Hepatocyte (in vitro differentiated cells): ENCODE measurements around the gene RBMX.
"Not testable (repeated sequence)": the region's sequence is repeated elsewhere in the genome, so short reads cannot be mapped to it uniquely, and the experiment has no call there.

ENCODE experiments used
- CTCF ChIP-seq: fragments of 200-600 bp; sonication (generic); IDR thresholded peaks from 2 replicates; pipeline ENCODE4 v1.5.1; 2016; ENCODE audit warnings: antibody characterized with exemption, mild to moderate bottlenecking; ENCODE audit not compliant: poor library complexity
- EZH2 ChIP-seq: fragments of 200-600 bp; sonication (generic); IDR thresholded peaks from 2 replicates; pipeline ENCODE4 v1.6.1; 2016; ENCODE audit warnings: antibody characterized with exemption, mild to moderate bottlenecking, borderline replicate concordance
- EZH2phosphoT487 ChIP-seq: fragments of 200-600 bp; sonication (generic); IDR thresholded peaks from one replicate; pipeline ENCODE4 v1.6.1; 2018; ENCODE audit warnings: antibody characterized with exemption, mild to moderate bottlenecking, low read depth, moderate library complexity; ENCODE audit not compliant: unreplicated experiment, severe bottlenecking

- not testable (repeated sequence) for TF ChIP-seq EZH2, CTCF, EZH2phosphoT487
Observed at GRCh38 chrX:136911661-136912060, 31.1 kb upstream of the RBMX start.
